Measurements from ENCODE around the gene CIITA.

The CIITA gene

DNA sequence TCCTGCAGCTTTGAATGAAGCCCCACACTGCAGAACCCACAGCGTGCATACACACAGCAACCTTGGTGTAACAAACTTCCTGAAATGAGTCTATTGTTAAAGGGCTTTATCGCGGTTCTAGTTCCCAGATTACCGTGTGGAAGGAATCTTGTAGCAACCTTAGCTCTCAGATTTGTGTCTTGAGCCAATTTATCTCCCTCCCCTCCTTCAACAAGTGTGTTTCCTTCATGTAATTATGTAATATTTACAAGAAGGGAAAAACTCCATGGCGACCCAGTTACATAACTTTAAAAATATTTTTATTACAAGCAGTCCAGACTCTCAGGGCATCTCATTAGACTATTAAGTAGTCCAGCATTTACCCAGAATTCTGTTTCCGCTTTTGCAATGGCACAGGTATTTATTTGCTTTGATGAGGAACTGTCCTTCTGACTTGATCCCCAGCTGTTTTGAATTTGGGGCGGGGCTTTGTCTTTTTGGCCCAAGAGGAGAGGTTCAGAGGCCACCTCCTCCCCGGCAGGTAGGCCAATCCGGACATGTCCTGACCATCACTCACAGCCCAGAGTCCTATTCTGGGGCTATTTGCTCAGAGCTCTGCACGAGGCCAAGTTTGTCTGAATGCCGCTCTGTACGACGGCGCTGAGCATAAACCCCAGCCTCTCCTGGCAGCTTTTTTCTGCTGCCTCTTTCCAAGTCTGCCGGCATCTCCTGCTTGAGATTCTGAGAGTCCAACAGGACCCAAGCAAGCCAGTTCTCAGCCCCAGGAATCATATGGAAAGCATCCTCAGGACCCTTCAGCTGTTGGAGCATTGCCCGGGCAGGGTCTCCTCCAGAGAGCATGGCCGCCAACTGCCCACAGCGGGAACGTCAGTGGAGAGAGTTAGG, 103.0 kb downstream of the CIITA start:
- Histone ChIP-seq H3K9me3 (ENCODE audit: control insufficient read depth, low read length) (no peaks in the 10 kb centered on the region), H3K4me1 (ENCODE audit: control insufficient read depth, insufficient read depth, low read length) (peaks cover 2% of the 10 kb centered on the region), H3K36me3 (ENCODE audit: control insufficient read depth, insufficient read depth, low read length) (no peaks in the 10 kb centered on the region), H3K4me3 (ENCODE audit: insufficient read depth, low read depth, low read length) (no peak overlapping the region), H3K27me3 (ENCODE audit: control insufficient read depth, insufficient read depth, low read length, poor library complexity, severe bottlenecking) (no peaks in the 10 kb centered on the region), H3K27ac (ENCODE audit: insufficient read depth, low read depth, low read length, poor library complexity, severe bottlenecking) (no peak overlapping the region)
- 90 to 92% methylated on average over 18 to 19 of the region's 19 CpGs for WGBS, 2 experiments

- no peaks in the 10 kb centered on the region for H3K27me3 ChIP-seq (ENCODE audit: control insufficient read depth, insufficient read depth, low read length, poor library complexity, severe bottlenecking)
- no peaks in the 10 kb centered on the region for H3K9me3 ChIP-seq (ENCODE audit: control insufficient read depth, low read length)
- H3K27ac ChIP-seq (ENCODE audit: insufficient read depth, low read depth, low read length, poor library complexity, severe bottlenecking): no peak overlapping the region
- H3K4me3 ChIP-seq (ENCODE audit: insufficient read depth, low read depth, low read length): no peak overlapping the region
- WGBS, 2 experiments: 94 to 96% methylated on average over 3 of the region's 3 CpGs
- no peaks in the 10 kb centered on the region for H3K36me3 ChIP-seq (ENCODE audit: control insufficient read depth, insufficient read depth, low read length)
- H3K4me1 ChIP-seq (ENCODE audit: control insufficient read depth, insufficient read depth, low read length): peaks cover 2% of the 10 kb centered on the region
Observed at GRCh38 chr16:10980813-10981212, 103.8 kb downstream of the CIITA start.

- 80% methylated on average over 4 of the region's 4 CpGs for WGBS, 2 experiments
- H3K27me3 ChIP-seq (ENCODE audit: control insufficient read depth, insufficient read depth, low read length, poor library complexity, severe bottlenecking): no peaks in the 10 kb centered on the region
- no peaks in the 10 kb centered on the region for H3K36me3 ChIP-seq (ENCODE audit: control insufficient read depth, insufficient read depth, low read length)
- H3K9me3 ChIP-seq (ENCODE audit: control insufficient read depth, low read length): no peaks in the 10 kb centered on the region
- no peak overlapping the region for H3K4me3 ChIP-seq (ENCODE audit: insufficient read depth, low read depth, low read length)
- peaks cover 2% of the 10 kb centered on the region for H3K4me1 ChIP-seq (ENCODE audit: control insufficient read depth, insufficient read depth, low read length)
- H3K27ac ChIP-seq (ENCODE audit: insufficient read depth, low read depth, low read length, poor library complexity, severe bottlenecking): no peak overlapping the region
Observed at GRCh38 chr16:10981697-10982216, 104.8 kb downstream of the CIITA start.

DNA sequence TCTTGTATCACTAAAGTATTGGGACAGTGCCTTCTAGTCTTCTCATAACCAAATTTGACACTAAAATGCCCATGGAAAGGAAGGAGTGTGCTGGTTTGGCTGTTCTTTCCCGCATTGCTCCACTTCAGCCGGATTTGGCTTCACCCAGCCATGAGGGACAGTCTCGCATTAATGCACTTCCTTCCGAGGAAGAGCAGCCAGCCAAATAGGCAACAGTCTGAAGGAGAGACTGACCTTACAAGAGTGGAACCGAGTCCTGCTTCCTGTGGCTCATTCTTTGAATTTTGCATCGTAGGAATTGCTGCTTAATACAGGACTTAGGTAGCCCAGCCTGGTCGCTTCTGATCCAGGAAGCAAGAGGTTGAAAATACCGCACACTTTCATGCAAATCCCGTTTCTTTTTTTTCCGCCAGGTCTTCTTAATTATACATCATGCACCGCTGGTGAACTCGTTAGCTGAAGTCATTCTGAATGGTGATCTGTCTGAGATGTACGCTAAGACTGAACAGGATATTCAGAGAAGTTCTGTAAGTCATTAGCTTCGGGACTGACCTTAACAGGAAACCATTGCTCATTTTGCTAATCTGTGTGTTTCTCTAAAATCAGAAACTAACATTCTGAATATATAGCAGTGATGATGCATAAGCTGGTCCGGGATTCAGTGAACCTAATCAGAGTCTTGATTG, 105.6 kb downstream of the CIITA start:
- H3K27me3 ChIP-seq (ENCODE audit: control insufficient read depth, insufficient read depth, low read length, poor library complexity, severe bottlenecking): no peaks in the 10 kb centered on the region
- peaks cover 2% of the 10 kb centered on the region for H3K4me1 ChIP-seq (ENCODE audit: control insufficient read depth, insufficient read depth, low read length)
- H3K9me3 ChIP-seq (ENCODE audit: control insufficient read depth, low read length): no peaks in the 10 kb centered on the region
- WGBS, 2 experiments: 94 to 96% methylated on average over 15 of the region's 15 CpGs
- H3K36me3 ChIP-seq (ENCODE audit: control insufficient read depth, insufficient read depth, low read length): no peaks in the 10 kb centered on the region
- no peak overlapping the region for H3K27ac ChIP-seq (ENCODE audit: insufficient read depth, low read depth, low read length, poor library complexity, severe bottlenecking)
- no peak overlapping the region for H3K4me3 ChIP-seq (ENCODE audit: insufficient read depth, low read depth, low read length)

DNA sequence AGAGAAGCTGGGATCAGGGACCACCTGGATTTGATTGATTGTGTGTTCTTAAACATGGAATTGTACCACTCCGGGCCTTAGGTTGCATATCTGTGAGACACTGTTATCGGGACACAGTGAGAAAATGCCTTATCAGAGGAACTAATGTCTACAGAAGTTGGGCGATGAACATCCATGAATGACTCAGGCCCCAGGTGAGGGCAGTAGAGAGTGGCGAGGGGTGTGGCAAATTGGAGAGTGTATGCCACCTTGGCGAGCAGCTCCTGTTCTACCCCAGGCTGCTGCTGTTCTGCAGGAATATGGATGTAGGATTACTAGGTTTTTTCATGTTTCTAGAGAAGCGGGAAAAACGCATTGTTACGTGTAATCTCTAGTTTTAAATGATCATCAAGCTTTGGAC, 106.2 kb downstream of the CIITA start:
- H3K27ac ChIP-seq (ENCODE audit: insufficient read depth, low read depth, low read length, poor library complexity, severe bottlenecking): no peak overlapping the region
- H3K9me3 ChIP-seq (ENCODE audit: control insufficient read depth, low read length): no peaks in the 10 kb centered on the region
- peaks cover 2% of the 10 kb centered on the region for H3K4me1 ChIP-seq (ENCODE audit: control insufficient read depth, insufficient read depth, low read length)
- 92 to 96% methylated on average over 8 of the region's 8 CpGs for WGBS, 2 experiments
- H3K36me3 ChIP-seq (ENCODE audit: control insufficient read depth, insufficient read depth, low read length): no peaks in the 10 kb centered on the region
- no peaks in the 10 kb centered on the region for H3K27me3 ChIP-seq (ENCODE audit: control insufficient read depth, insufficient read depth, low read length, poor library complexity, severe bottlenecking)
- H3K4me3 ChIP-seq (ENCODE audit: insufficient read depth, low read depth, low read length): no peak overlapping the region

DNA sequence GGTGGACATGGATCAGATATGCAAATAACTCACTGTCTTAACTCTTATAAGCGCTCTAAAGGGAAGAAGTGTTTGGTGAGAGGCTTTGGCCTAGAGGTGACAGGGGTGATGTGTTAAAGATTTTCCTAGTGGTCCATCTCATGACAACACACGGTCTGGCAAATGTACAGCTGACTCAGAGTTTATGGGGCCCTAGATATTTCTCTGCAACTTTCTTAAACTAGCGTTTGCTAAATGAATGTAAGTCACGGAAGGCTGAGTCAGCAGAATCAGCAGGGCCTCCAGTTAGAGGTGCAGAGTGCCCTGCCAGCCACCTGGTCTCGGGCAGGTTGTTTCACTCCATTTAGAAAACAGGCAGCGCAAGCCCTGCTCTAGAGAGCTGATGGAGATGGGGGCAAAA, 107.5 kb downstream of the CIITA start:
- 95 to 97% methylated on average over 6 of the region's 6 CpGs for WGBS, 2 experiments
- no peak overlapping the region for H3K27ac ChIP-seq (ENCODE audit: insufficient read depth, low read depth, low read length, poor library complexity, severe bottlenecking)
- no peak overlapping the region for H3K4me3 ChIP-seq (ENCODE audit: insufficient read depth, low read depth, low read length)
- peaks cover 2% of the 10 kb centered on the region for H3K4me1 ChIP-seq (ENCODE audit: control insufficient read depth, insufficient read depth, low read length)
- H3K9me3 ChIP-seq (ENCODE audit: control insufficient read depth, low read length): no peaks in the 10 kb centered on the region
- H3K36me3 ChIP-seq (ENCODE audit: control insufficient read depth, insufficient read depth, low read length): no peaks in the 10 kb centered on the region
- H3K27me3 ChIP-seq (ENCODE audit: control insufficient read depth, insufficient read depth, low read length, poor library complexity, severe bottlenecking): no peaks in the 10 kb centered on the region

Data from ectodermal cell (in vitro differentiated cells).